HL-60 (cell line): ENCODE measurements around the gene NME3.
A peak's percentile ranks its signal among the peaks of the same experiment; 100 is the strongest.

Experiments
- DNase-seq, 2 experiments: peaks; one replicate each; pipeline ENCODE4 v3.0.0-alpha.2; 2010 to 2020; ENCODE audit warnings: low read depth in 1 of 2, low spot score in 1 of 2
- H3K27ac ChIP-seq: fragments of 250-450 bp; sonication (Bioruptor Pico); replicated peaks from 2 replicates; pipeline ENCODE4 v1.5.1; 2020; ENCODE audit warnings: mild to moderate bottlenecking, moderate library complexity
- H3K27me3 ChIP-seq: fragments of 250-450 bp; sonication (Bioruptor Pico); 2 replicates; pipeline ENCODE4 v1.5.1; 2021; ENCODE audit warnings: mild to moderate bottlenecking, moderate library complexity; ENCODE audit not compliant: insufficient read depth, poor library complexity, severe bottlenecking
- H3K4me3 ChIP-seq: replicated peaks from 2 replicates; pipeline ENCODE4 v1.5.1; 2011; ENCODE audit warnings: mild to moderate bottlenecking, control low read depth, low read length; ENCODE audit not compliant: insufficient read depth
- GABPA ChIP-seq: IDR thresholded peaks from 2 replicates; pipeline ENCODE4 v1.6.1; 2012; ENCODE audit warnings: low read depth
- POLR2AphosphoS5 ChIP-seq: IDR thresholded peaks from 2 replicates; pipeline ENCODE4 v1.6.1; 2012; ENCODE audit warnings: low read depth
- SPI1 ChIP-seq: IDR thresholded peaks from 2 replicates; pipeline ENCODE4 v1.6.1; 2012; ENCODE audit warnings: low read depth, mild to moderate bottlenecking, borderline replicate concordance
- TF ChIP-seq, protein P1 (sequence below): IDR thresholded peaks from 2 replicates; pipeline ENCODE4 v1.6.1; 2012; ENCODE audit warnings: low read depth; ENCODE audit not compliant: insufficient replicate concordance
- TF ChIP-seq, protein P2 (sequence below): IDR thresholded peaks from one replicate; pipeline ENCODE4 v1.5.1; 2011; ENCODE audit warnings: low read length, control low read depth, inconsistent platforms; ENCODE audit not compliant: insufficient read depth

Gene NME3

GRCh38 chr16:1772908-1773702 is 1.8 kb upstream of the NME3 start, which contains the start of gene MRPS34:
Gene MRPS34, minus strand, starts transcription at chr16:1773134. Its CDS starts 15 bp downstream, at chr16:1773119.
- no peaks in the 10 kb centered on the region for H3K27me3 ChIP-seq
- DNase-seq, result peak; percentile 81 to 89
- H3K4me3 ChIP-seq, result peak within 1 kb of the TSS; percentile 96
- TF ChIP-seq, protein P1, sequence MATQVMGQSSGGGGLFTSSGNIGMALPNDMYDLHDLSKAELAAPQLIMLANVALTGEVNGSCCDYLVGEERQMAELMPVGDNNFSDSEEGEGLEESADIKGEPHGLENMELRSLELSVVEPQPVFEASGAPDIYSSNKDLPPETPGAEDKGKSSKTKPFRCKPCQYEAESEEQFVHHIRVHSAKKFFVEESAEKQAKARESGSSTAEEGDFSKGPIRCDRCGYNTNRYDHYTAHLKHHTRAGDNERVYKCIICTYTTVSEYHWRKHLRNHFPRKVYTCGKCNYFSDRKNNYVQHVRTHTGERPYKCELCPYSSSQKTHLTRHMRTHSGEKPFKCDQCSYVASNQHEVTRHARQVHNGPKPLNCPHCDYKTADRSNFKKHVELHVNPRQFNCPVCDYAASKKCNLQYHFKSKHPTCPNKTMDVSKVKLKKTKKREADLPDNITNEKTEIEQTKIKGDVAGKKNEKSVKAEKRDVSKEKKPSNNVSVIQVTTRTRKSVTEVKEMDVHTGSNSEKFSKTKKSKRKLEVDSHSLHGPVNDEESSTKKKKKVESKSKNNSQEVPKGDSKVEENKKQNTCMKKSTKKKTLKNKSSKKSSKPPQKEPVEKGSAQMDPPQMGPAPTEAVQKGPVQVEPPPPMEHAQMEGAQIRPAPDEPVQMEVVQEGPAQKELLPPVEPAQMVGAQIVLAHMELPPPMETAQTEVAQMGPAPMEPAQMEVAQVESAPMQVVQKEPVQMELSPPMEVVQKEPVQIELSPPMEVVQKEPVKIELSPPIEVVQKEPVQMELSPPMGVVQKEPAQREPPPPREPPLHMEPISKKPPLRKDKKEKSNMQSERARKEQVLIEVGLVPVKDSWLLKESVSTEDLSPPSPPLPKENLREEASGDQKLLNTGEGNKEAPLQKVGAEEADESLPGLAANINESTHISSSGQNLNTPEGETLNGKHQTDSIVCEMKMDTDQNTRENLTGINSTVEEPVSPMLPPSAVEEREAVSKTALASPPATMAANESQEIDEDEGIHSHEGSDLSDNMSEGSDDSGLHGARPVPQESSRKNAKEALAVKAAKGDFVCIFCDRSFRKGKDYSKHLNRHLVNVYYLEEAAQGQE, result peak; percentile 66
- peak; percentile 56 for TF ChIP-seq POLR2AphosphoS5
- TF ChIP-seq, protein P2, sequence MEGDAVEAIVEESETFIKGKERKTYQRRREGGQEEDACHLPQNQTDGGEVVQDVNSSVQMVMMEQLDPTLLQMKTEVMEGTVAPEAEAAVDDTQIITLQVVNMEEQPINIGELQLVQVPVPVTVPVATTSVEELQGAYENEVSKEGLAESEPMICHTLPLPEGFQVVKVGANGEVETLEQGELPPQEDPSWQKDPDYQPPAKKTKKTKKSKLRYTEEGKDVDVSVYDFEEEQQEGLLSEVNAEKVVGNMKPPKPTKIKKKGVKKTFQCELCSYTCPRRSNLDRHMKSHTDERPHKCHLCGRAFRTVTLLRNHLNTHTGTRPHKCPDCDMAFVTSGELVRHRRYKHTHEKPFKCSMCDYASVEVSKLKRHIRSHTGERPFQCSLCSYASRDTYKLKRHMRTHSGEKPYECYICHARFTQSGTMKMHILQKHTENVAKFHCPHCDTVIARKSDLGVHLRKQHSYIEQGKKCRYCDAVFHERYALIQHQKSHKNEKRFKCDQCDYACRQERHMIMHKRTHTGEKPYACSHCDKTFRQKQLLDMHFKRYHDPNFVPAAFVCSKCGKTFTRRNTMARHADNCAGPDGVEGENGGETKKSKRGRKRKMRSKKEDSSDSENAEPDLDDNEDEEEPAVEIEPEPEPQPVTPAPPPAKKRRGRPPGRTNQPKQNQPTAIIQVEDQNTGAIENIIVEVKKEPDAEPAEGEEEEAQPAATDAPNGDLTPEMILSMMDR, result peak; percentile 50
- peak; percentile 98 for TF ChIP-seq GABPA
- no peak for TF ChIP-seq SPI1
- peak within 1 kb of the TSS; percentile 91 for H3K27ac ChIP-seq

DNA sequence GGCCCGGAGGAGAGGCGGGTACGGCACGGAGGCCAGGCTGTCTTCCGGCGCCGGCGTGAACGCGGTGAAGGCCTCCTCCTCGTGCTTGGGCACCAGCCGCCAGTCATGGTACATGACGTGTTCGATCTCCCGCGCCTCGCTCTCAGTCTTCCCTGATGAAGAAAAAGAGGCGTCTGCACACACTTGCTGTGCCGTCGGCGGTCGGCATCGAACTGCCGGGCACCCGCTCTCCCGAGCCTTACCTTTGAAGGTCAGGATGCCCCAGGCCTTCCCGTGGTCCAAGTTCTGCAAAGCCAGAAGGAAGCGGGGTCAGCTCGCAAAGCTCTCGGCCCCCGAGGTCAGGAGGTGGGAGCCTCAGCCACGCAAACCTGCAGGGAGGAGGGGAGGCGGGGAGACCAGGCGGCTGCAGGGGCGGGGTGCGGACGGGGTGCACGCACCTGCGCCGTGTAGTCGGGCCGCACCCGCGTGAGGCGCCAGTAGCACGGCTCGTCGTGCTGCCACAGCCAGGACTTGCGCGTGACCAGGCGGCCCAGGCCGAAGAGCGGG is 1.1 kb upstream of the NME3 start, which contains the start of gene EME2:
TSS of gene EME2 (plus strand) at position 449 of the 546 bp plus-strand sequence. CDS start 418 bp downstream, outside the sequence.
- TF ChIP-seq, protein P1, result no peak
- TF ChIP-seq, protein P2, result no peak
- TF ChIP-seq SPI1 (no peak), POLR2AphosphoS5 (no peak), GABPA (no peak)
- peak within 1 kb of the TSS; percentile 96 for H3K4me3 ChIP-seq
- peak; percentile 59 to 79 for DNase-seq

GRCh38 chr16:1771864-1772361 is 570 bp upstream of the NME3 start:
- TF ChIP-seq, protein P2, result no peak
- TF ChIP-seq GABPA (no peak), POLR2AphosphoS5 (no peak; the same call in 1 of the 2 replicates), SPI1 (peak; percentile 28; the same call in 1 of the 2 replicates)
- H3K4me3 ChIP-seq, result peak overlapping the region; percentile 96
- no peaks in the 10 kb centered on the region for H3K27me3 ChIP-seq
- peak overlapping the region; percentile 91 for H3K27ac ChIP-seq
- peak in 1 of 2 experiments; percentile 27 for DNase-seq

More for the DNA sequence above, 1.1 kb upstream of the NME3 start, which contains the start of gene EME2:
- Histone ChIP-seq H3K27ac (peak within 1 kb of the TSS; percentile 91), H3K27me3 (no peaks in the 10 kb centered on the region)
